Measurements from ENCODE around the gene CPD.
"Not testable (repeated sequence)": the region's sequence is repeated elsewhere in the genome, so short reads cannot be mapped to it uniquely, and the experiment has no call there.

Gene CPD

GRCh38 chr17:30389756-30390300 is 11.1 kb downstream of the CPD start:
- DNase-seq = no peak

GRCh38 chr17:30391534-30391933 is 12.8 kb downstream of the CPD start:
- DNase-seq = no peak

DNA sequence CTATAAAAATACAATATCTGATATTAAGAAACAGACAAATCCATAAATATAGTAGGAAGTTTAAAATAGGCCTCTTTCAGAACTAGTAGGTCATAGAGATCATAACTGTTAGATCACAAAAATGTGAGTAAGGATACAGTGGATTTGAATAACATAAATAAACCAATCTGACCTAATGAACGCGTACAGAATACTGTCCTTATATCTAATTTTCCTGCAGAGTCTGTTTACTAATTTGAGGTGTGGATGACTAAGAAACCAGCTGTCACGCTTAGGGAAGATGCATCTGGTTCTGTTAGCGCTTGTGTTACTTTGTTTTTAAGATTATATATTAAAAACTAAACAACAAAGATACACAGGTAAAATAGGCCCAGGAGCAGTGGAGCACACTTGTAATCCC is 14.8 kb downstream of the CPD start:
- no peak for DNase-seq

DNA sequence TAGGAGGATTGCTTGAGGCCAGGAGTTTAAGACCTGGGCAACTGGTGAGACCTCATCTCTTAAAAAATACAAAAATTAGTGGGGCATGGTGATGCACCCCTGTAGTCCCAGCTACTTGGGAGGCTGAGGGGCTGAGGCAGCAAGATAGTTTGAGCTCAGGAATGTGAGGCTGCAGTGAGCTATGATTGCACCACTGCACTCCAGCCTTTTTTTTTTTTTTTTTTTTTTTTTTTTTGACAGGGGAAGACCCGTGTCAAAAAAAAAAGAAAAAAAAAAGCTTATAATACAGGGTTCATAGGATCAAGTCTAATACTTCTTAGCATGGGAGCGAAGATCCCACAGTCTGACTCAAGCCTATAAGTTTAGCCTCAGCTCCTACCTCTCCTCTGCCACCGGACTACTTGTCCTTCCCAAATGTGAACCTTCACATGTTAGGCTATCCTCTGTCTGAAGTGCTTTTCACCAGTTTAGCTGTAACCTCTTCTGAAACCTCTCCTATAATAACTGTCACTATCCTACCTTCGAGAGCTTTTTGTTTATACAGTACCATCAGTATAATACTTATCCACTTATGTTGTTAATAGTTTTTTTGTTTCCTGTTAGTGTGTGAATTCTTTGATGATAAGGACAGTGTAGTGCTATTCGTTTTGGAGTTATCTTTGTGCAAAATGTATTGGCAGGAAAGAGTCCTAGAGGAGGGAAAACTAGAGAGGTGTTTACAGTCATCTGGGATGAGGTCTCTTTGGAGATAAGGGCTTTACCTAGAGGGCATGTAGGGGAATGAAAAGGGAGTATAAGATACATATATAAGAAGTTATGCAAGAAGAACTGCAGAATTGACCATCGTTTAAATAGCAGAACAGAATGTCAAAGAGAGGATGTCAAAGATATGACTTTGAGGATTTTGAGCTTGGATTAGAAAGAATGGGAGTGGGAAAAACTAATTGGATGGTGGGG is 15.5 kb downstream of the CPD start:
- DNase-seq = no peak

GRCh38 chr17:30395398-30396022 is 16.8 kb downstream of the CPD start:
- no peak for DNase-seq

DNA sequence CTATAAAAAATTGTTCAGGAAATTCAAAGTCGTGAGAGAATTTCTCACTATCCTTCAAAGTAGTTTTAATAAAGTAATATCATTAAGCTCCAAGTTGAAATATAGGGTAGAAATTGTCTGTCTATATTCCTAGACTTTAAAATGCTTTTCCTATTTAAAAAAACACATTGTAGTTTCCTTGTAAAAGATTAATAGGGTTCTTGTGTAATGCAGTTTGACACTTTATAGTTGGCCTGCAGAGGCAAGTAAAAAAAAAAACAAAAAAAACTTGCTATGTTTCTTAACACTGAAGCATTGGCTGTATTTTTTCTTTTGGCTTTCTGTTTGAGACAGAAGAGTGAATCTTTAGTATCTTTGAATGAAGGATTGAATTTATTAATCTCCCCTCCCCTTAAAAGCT is 17.4 kb downstream of the CPD start:
- DNase-seq = no peak

DNA sequence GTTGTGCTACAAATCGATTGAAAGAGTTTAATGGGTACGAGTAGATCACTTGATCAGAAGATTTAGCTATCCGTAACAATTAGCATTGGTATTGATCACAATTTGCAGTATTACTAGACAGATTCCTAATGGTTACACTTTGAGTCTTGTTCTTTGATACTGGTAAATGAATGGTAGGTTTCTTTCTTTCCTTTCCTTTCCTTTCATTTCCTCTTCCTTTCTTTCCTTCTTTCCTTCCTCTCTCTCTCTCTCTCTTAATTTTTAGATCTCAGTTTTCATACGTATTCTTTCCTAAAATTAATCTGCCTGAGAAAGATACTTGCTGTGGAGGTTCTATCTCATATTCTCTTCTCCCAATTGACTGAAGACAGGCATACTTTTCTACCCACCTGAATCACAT is 17.9 kb downstream of the CPD start:
- DNase-seq = no peak

DNA sequence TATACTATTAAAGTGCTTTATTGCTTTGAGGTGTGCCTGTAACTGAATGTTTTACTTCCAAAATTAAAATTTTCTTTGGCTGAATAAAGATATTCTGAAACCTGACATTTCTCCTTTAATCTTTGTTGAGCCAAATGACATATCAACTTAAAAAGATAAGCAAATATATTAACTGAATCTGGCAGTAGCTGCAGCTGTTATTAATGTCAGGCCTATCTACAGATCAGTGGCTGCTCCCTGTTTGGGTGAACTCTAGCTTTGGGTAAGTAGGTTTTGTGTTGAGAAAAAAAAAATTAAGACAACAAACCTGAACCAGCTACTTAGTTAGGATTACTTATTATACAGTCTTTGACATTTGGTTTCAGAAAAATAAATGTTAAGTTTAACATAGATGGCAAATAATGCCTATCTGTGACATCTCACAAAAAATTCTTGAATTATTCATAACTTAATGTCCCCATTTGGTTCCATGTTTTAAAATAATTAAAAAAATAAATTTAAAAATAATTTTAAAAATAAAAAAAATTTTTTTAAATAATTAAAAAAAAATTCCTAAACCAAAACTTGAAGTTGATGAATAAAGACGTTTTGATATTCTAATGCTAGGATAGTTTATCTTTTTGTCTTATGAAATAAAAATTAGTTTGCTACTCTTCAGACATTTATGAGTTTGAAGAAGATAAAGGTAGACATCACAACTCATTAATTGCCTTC is 19.8 kb downstream of the CPD start:
- no peak for DNase-seq

DNA sequence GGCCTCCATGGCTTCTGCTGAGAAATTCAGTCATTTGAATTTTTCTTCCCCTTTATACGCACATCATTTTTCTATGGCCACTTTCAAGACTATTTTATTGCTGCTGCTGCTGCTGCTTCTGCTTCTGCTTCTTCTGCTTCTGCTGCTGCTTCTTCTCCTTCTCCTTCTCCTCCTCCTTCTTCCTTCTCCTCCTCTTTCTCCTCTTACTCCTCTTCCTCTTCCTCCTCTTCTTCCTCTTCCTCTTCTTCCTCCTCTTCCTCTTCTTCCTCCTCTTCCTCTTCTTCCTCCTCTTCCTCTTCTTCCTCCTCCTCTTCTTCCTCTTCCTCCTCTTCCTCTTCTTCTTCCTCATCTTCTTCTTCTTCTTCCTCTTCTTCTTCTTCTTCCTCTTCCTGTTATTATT is 22.4 kb downstream of the CPD start:
- DNase-seq = no peak

DNA sequence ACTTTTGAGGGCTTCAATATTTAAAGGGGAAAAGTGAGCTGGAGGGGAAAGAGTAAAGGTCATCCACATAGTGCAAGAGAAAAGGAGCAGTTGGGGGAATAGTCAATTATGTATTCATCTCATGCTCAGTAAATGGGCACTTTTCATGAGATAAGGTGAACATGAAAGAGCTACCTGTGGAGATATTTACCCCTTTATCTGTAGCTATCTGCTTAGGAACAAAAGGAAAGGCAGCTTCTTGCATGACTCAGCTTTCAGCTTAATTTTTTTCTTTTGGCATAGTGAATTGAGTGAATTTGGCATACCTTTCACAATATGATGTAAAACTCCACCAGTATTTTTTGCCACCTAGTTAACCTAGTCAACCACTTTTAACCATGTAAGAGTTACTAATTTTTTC is 26.4 kb downstream of the CPD start:
- DNase-seq = no peak

- not testable (repeated sequence) for DNase-seq
These were observed 31.9 kb downstream of the CPD start for GRCh38 chr17:30410627-30411026.

- not testable (repeated sequence) for DNase-seq
These were observed 33.3 kb downstream of the CPD start for GRCh38 chr17:30412008-30412496.

DNA sequence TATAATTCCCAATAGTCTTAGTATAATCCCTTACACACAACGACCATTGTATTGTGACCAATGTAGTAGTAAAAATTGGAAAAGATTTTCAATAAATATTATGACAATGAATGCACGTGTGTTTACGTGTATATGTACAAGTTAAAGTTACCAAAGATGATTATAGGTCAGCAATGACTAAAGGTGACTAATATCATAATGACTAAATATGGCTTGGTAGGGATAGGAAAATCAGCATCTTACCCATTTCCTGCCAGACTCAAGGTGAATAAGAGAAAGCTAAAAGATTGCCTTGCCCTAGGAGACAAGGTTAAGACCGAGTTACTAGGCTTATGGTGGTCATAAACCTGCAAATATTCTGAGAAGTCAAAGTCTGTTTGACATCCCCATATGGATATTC is 34.4 kb downstream of the CPD start:
- no peak for DNase-seq

- DNase-seq = no peak
These were observed 35.8 kb downstream of the CPD start for GRCh38 chr17:30414486-30414885.

- DNase-seq = no peak
These were observed 36.8 kb downstream of the CPD start for GRCh38 chr17:30415491-30415890.

DNA sequence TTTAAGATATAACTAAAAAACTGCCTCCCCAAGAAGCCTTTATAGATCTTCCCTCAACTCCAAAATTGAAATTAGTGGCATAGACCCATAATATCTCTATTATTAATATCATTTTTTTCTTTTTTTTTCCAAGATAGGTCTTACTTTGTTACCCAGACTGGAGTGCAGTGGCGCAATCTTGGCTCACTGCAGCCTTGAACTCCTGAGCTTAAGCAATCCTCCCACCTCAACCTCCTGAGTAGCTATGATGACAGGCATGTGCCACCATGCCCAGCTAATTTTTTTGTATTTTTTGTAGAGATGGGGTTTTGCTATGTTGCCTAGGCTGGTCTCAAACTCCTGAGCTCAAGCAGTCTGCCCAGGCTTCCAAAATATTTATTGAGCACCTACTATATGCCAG is 39.3 kb downstream of the CPD start:
- DNase-seq = not testable (repeated sequence)

DNA sequence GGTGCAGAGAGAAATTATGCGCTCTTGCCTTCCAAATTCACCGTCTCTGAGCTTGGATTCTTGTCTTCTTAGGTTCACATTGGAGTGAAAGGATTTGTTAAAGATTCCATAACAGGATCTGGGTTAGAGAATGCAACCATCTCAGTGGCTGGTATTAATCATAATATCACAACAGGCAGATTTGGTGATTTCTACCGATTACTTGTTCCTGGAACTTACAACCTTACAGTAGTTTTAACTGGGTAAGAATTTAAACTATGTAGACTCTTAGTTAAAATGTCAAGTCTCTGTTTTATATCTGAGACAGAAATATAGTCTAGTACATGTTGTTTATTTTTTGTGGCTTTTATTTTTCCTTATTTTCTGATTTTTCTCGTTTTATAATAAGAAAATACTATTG is 42.9 kb downstream of the CPD start:
- no peak for DNase-seq

GRCh38 chr17:30422171-30422570 is 43.4 kb downstream of the CPD start:
- no peak for DNase-seq

DNA sequence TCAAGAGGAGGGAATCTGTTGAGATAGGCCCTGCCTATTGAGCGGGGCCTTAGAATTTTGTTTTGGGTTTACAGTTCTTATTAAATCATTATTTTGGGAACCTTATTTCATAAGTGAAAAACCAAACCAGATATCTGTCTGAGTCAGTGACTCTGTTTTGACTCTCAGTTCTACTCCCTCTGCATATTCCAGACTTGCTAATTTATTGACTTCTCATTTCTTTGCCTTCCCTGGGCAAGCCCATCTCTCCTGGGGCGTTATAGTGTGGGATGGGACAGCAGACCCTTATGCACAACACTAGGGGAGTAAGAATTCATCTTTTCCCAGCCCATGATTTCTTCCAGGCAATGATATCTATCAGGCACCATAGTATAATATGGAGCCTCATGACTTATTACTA is 45.7 kb downstream of the CPD start:
- no peak for DNase-seq

DNA sequence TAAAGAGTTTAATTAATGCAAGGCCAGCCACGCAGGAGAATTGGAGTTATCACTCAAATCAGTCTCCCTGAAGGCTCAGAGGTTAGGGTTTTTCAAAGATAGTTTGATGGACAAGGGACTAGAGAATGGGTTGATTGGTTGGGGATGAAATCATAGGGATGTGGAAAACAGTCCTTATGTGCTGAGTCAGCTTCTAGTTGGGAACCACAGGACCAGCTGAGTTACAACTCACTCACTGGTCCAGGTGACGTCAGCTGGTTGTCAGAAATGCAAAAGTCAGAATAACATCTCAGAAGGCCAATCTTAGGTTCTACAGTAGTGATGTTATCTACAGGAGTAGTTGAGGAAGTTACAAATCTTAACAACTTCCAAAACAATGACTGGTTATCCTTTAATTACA is 47.6 kb downstream of the CPD start:
- no peak for DNase-seq

DNA sequence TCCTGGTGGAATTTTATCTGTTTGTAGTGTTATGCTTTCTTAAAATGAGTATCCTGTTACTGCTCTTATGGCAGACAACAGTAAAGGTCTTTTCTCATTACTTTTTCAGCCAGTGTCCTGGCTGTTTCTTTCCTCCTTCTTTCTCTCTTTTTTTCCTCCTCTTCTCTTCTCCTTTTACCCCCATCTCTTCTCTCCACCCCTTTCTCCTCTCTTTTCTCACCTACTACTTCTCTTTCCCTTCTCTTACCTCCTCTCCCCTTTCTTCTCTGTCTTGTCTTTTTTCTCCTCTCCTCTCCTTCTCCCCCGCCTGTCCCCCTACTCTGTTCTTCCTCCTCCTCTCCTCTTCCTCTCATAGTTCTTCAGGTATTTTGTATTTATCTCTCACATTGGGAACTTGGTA is 48.9 kb downstream of the CPD start:
- no peak for DNase-seq

GRCh38 chr17:30429155-30429554 is 50.4 kb downstream of the CPD start:
- no peak for DNase-seq

- DNase-seq = no peak
These were observed 54.8 kb downstream of the CPD start for GRCh38 chr17:30433514-30433913.

Data from NCI-H187 (cell line).